Thoracic aorta (tissue), 2 donors: ENCODE results near the gene STAB1. TPM values are rescaled to one million over a fixed set of nuclear protein-coding genes. Genes with fewer than 3 reads are reported as not detected.

Experiments
- ATAC-seq: fragments of 150-250 bp; one replicate; pipeline ENCODE4 v1.8.0; 2017; ENCODE audit warnings: low read depth; ENCODE audit not compliant: insufficient number of reproducible peaks, low FRiP score
- DNase-seq: peaks from one replicate; pipeline ENCODE4 v3.0.0-alpha.2; 2020; ENCODE audit warnings: low spot score
- H3K27ac ChIP-seq, 2 donors: fragments of 200-600 bp; sonication (generic); 1 replicate in 1 of 2; 2 replicates in 1 of 2; pipeline ENCODE4 v1.5.1; 2016; ENCODE audit warnings: mild to moderate bottlenecking in 2 of 2, moderate library complexity in 2 of 2
- H3K27me3 ChIP-seq: fragments of 200-600 bp; sonication (generic); replicated peaks from 2 replicates; pipeline ENCODE4 v1.6.0; 2016; ENCODE audit warnings: mild to moderate bottlenecking; ENCODE audit not compliant: insufficient read depth
- H3K36me3 ChIP-seq: fragments of 200-600 bp; sonication (generic); one replicate; pipeline ENCODE4 v1.5.1; 2016
- H3K4me1 ChIP-seq, 2 donors: fragments of 200-600 bp; sonication (generic); 1 replicate in 1 of 2; 2 replicates in 1 of 2; pipeline versions ENCODE4 v1.5.1 to v1.6.0; 2016; ENCODE audit warnings: low read depth in 2 of 2, mild to moderate bottlenecking in 1 of 2; ENCODE audit not compliant: control insufficient read depth in 1 of 2
- H3K4me3 ChIP-seq: fragments of 200-600 bp; sonication (generic); 2 replicates; pipeline ENCODE4 v1.5.1; 2016; ENCODE audit warnings: mild to moderate bottlenecking
- H3K9me3 ChIP-seq: fragments of 200-600 bp; sonication (generic); 2 replicates; pipeline ENCODE4 v1.5.1; 2016
- total RNA-seq, 2 donors: library from RNA; depleted of rRNA; stranded (reverse); fragments of >200 nt; gene quantifications; one replicate each; pipeline versions ENCODE4 v1.1.0 to v1.2.3, GENCODE V29; 2016
- TF ChIP-seq, protein P1 (sequence below): fragments of 200-600 bp; sonication (generic); IDR thresholded peaks from one replicate; pipeline ENCODE4 v1.5.1; 2019; ENCODE audit warnings: antibody characterized with exemption

Gene STAB1
- total RNA-seq, 2 donors from 2014 or later: 249 to 837 TPM

DNA sequence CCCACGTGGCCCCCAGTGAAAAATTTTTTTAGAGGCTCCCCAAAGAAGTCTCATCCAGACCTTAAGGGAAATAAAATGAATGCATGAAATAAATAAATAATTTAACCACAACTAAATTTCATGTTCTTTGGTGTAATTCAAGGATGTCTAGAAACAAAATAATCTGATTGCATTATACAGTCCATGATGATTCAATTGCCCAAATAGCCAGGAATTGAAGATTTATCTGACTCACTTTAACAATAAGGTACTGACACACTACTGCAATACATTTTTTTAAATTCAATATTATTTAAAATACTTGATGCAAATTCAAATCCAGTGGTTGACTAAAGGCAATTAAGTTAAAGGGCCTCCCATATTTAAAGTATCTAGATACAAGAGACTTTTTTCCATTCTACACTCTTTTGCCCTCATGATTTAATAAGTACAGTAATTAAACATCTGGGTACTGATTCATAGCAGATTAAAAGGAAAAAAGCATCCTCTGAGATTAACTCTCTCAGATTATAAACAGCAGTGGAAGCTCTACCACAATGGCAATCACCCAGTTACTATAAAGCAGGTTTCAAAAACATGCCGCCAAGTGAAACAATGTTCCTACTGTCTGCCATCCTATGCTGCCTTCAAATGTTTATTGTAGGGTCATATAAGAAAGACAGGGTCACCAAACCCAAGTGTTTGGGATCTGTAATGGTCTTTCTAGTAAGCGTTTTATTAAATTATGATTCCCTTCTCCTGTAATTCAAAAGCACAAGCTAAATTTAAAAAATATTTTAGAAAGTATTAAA lies 51.2 kb downstream of the STAB1 start:
- Histone ChIP-seq H3K4me3 (no peak overlapping the region), H3K4me1 (no peaks in the 10 kb centered on the region), H3K9me3 (no peaks in the 10 kb centered on the region), H3K27ac (no peak overlapping the region), H3K27me3 (no peaks in the 10 kb centered on the region), H3K36me3 (peaks cover 24% of the 10 kb centered on the region)
- no peak for DNase-seq
- TF ChIP-seq, protein P1, sequence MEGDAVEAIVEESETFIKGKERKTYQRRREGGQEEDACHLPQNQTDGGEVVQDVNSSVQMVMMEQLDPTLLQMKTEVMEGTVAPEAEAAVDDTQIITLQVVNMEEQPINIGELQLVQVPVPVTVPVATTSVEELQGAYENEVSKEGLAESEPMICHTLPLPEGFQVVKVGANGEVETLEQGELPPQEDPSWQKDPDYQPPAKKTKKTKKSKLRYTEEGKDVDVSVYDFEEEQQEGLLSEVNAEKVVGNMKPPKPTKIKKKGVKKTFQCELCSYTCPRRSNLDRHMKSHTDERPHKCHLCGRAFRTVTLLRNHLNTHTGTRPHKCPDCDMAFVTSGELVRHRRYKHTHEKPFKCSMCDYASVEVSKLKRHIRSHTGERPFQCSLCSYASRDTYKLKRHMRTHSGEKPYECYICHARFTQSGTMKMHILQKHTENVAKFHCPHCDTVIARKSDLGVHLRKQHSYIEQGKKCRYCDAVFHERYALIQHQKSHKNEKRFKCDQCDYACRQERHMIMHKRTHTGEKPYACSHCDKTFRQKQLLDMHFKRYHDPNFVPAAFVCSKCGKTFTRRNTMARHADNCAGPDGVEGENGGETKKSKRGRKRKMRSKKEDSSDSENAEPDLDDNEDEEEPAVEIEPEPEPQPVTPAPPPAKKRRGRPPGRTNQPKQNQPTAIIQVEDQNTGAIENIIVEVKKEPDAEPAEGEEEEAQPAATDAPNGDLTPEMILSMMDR: no peak
- no peak for ATAC-seq

DNA sequence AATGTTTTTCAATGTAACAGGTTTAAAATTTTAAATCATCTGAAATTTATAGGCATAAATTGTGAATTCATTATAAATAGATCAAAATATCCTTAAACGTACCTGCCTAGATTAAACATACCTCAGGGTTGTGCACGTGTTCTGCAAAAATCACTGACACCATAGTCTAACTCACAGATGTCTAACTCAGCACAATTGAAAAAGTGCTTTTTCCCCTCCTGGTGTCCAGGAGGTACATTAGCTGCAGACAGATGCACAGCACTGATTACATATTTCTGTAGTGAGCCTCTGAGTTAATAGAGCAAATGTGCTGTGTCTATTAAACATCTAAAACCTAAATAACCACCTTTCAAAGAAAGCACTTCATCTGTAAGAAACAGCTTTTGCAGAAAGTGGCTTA lies 52.0 kb downstream of the STAB1 start:
- Histone ChIP-seq H3K36me3 (peaks cover 28% of the 10 kb centered on the region), H3K9me3 (no peaks in the 10 kb centered on the region), H3K27ac (no peak overlapping the region), H3K4me3 (no peak overlapping the region), H3K4me1 (no peaks in the 10 kb centered on the region), H3K27me3 (no peaks in the 10 kb centered on the region)
- DNase-seq: no peak
- no peak for ATAC-seq
- TF ChIP-seq, protein P1: no peak

DNA sequence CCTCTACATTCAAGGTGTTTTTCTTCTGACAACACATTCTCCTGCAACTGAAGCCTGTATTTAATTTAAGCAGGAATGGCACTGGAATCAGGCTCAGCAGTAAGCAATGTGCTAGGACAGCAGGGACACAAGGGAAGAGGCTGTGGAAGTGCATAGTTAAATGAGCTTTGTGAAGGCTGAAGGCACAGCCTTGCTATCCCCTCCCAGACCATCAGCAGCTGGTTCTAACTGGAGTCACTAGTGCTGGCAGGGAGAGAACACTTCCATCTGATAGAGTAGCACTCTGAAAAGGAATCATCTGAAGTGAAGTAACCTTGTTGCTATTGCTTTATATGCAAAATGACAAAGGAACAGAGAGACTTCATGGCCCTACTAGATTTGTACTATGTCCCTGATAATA lies 56.0 kb downstream of the STAB1 start:
- Histone ChIP-seq H3K27ac (no peak overlapping the region), H3K9me3 (no peaks in the 10 kb centered on the region), H3K36me3 (peaks cover 37% of the 10 kb centered on the region), H3K27me3 (no peaks in the 10 kb centered on the region), H3K4me3 (no peak overlapping the region), H3K4me1 (no peaks in the 10 kb centered on the region)
- DNase-seq: no peak
- TF ChIP-seq, protein P1: no peak
- no peak for ATAC-seq

DNA sequence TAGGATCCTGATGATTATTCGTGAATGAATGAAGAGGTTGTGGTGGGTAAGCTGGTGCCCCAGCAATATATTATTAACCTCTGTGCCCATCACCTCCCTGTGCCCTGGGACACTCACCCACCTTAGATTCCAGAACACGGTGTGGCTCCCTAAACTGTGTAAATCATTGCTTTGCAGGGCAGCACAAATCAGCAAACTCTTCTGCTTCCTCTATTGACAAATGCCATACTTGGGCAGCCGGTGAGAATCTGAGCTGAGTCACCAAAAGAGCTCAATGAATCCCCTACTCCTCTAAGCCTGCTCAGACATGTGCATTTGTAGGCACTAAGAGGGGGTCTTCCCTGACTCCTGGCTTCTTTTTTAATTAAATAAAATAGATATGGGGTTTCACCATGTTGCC lies 57.0 kb downstream of the STAB1 start:
- TF ChIP-seq, protein P1: no peak
- no peaks in the 10 kb centered on the region for H3K9me3 ChIP-seq
- H3K27ac ChIP-seq: no peak overlapping the region
- no peaks in the 10 kb centered on the region for H3K4me1 ChIP-seq
- no peaks in the 10 kb centered on the region for H3K27me3 ChIP-seq
- DNase-seq (no peak), ATAC-seq (no peak)
- H3K4me3 ChIP-seq: no peak overlapping the region
- H3K36me3 ChIP-seq: peaks cover 37% of the 10 kb centered on the region

DNA sequence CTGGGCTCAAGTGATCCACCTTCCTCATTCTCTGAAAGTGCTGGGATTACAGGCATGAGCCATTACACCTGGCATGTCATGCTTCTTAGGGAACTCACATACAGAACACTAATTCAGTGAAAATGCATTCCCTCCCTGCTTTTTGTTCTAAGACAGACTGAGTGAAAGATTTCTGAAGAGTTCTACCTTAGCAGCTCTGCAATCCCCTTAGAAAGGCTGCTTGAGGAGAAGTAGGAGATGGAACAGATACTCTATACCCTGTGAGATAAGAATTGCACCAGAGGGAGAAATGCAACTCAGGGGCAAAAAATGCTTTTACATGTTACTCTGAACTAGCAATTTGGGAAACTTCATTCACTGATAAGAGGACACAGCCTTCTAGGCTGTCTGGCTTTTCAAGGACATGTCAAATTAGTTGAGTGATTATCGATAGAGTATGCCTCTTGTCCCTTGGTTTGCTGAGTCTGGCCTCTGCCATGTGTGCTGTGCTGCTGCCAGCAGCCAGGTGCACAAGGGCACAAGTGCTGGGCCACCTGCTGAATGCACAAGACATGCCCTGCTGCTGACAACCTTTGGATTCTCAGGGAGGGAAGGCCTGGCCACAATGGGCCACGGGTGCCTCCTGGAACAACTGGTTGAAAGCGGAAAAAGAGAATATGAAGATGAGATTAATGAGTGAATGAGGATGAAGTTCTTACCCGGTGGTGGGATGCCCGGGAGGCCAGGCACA lies 59.1 kb downstream of the STAB1 start:
- TF ChIP-seq, protein P1: no peak
- DNase-seq: no peak
- Histone ChIP-seq H3K27me3 (no peaks in the 10 kb centered on the region), H3K4me1 (no peaks in the 10 kb centered on the region), H3K36me3 (peaks cover 33% of the 10 kb centered on the region), H3K27ac (no peak overlapping the region), H3K9me3 (no peaks in the 10 kb centered on the region), H3K4me3 (no peak overlapping the region)
- no peak for ATAC-seq
